Natural killer cell (primary cell): Measurements from ENCODE around the gene BRPF1. TPM values are rescaled to one million over a fixed set of nuclear protein-coding genes. Genes with fewer than 3 reads are reported as not detected.

Source experiments
- ATAC-seq, 3 donors: fragments of 150-1000 bp in 2 of 3; fragments of 200-7000 bp in 1 of 3; cut with Tn5 transposase; 1 replicate in 1 of 3; 2 replicates in 2 of 3; pipeline ENCODE4 v1.10.0; 2021; ENCODE audit warnings: mild to moderate bottlenecking in 2 of 3, moderate library complexity in 2 of 3
- DNase-seq, 2 donors: peaks; one replicate each; pipeline versions ENCODE4 v3.0.0 to v3.0.0-alpha.2; 2013 to 2021; ENCODE audit warnings: mixed read lengths in 1 of 2
- H3K27ac ChIP-seq: one replicate; pipeline ENCODE4 v1.5.1; 2013; ENCODE audit warnings: mild to moderate bottlenecking, low read length
- H3K27me3 ChIP-seq: one replicate; pipeline ENCODE4 v1.6.1; 2013; ENCODE audit warnings: low read length; ENCODE audit not compliant: control insufficient read depth, insufficient read depth
- H3K36me3 ChIP-seq: one replicate; pipeline ENCODE4 v1.6.1; 2013; ENCODE audit warnings: low read length; ENCODE audit not compliant: control insufficient read depth, insufficient read depth
- H3K4me1 ChIP-seq: one replicate; pipeline ENCODE4 v1.6.1; 2013; ENCODE audit warnings: low read length; ENCODE audit not compliant: control insufficient read depth, insufficient read depth
- H3K4me3 ChIP-seq: one replicate; pipeline ENCODE4 v1.5.1; 2013; ENCODE audit warnings: low read length
- H3K9me3 ChIP-seq: one replicate; pipeline ENCODE4 v1.6.1; 2013; ENCODE audit warnings: low read length; ENCODE audit not compliant: control insufficient read depth, insufficient read depth
- H3K27ac Mint-ChIP-seq, 2 donors: one replicate each; pipeline ENCODE4 v1.8.0; 2022; ENCODE audit warnings: mild to moderate bottlenecking in 2 of 2, mixed read lengths in 2 of 2, moderate library complexity in 1 of 2
- H3K27me3 Mint-ChIP-seq, 2 donors: one replicate each; pipeline ENCODE4 v1.8.0; 2022; ENCODE audit warnings: low read depth in 2 of 2, mixed read lengths in 2 of 2
- H3K36me3 Mint-ChIP-seq: one replicate; pipeline ENCODE4 v1.8.0; 2022; ENCODE audit warnings: mixed read lengths
- H3K4me1 Mint-ChIP-seq, 2 donors: one replicate each; pipeline ENCODE4 v1.8.0; 2022; ENCODE audit warnings: mixed read lengths in 2 of 2
- H3K4me3 Mint-ChIP-seq: one replicate; pipeline ENCODE4 v1.8.0; 2022; ENCODE audit warnings: mild to moderate bottlenecking, moderate library complexity, mixed read lengths
- H3K9me3 Mint-ChIP-seq, 2 donors: one replicate each; pipeline ENCODE4 v1.8.0; 2022; ENCODE audit warnings: mixed read lengths in 2 of 2
- WGBS: methylation state at CpG from one replicate; pipeline ENCODE4 v1.1.7; 2013; ENCODE audit warnings: missing lambda C conversion rate; ENCODE audit not compliant: insufficient coverage; 5-methylcytosine and 5-hydroxymethylcytosine counted together
- intact Hi-C: fragments of 100-400 bp; cut with micrococcal nuclease; formaldehyde crosslinking; loops from one replicate; pipeline ENCODE4 v1.14.2; 2022
- total RNA-seq, 4 donors: library from RNA; stranded (reverse); fragments of 120-200 nt in 1 of 4; gene quantifications; one replicate each; pipeline versions ENCODE4 v1.2.3 to v1.2.4, GENCODE V29; 2013 to 2022
- TF ChIP-seq, protein P1 (sequence below): fragments of 200-600 bp; IDR thresholded peaks from one replicate; pipeline ENCODE4 v1.8.0; 2022; ENCODE audit warnings: antibody characterized with exemption

BRPF1 gene
- total RNA-seq, 3 donors from 2014 or later (not counting 1 experiment from before 2014, with no cell fraction given), result 45.1 to 72.1 (median 66.5) TPM

DNA sequence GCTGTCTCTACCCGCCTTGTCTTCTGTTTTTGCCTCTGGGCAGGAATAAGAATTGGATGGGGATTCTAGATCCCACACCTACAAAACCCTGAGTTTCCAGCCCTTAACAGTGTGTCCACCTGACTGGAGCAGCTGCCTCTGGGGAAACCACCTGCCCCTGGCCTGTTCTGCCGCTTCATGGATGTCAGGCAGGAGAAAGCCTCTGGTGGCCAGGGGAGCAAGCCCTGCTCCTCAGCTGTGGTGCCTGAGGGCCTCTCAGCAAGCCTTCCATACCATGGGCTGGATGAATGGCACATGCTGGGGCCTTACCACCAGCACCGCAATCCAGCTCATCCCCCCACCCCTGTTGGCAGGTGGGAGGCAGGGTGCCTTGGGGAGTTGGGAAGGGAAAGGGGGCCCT, 33.2 kb upstream of the BRPF1 start:
- Mint-ChIP-seq H3K27ac (no peak overlapping the region), H3K36me3 (peaks cover 8% of the 10 kb centered on the region), H3K4me1 (peaks cover 0 to 3% of the 10 kb centered on the region in 2 donors), H3K4me3 (no peak overlapping the region), H3K27me3 (peaks cover 0 to 3% of the 10 kb centered on the region in 2 donors), H3K9me3 (no peaks in the 10 kb centered on the region)
- no peak overlapping the region for H3K4me3 ChIP-seq
- no peak overlapping the region for H3K27ac ChIP-seq
- intact Hi-C loops, result no loop called here
- H3K36me3 ChIP-seq, result peaks cover 61% of the 10 kb centered on the region
- H3K9me3 ChIP-seq, result no peaks in the 10 kb centered on the region
- H3K4me1 ChIP-seq, result no peaks in the 10 kb centered on the region
- no peaks in the 10 kb centered on the region for H3K27me3 ChIP-seq
- no peak for ATAC-seq
- TF ChIP-seq, protein P1, sequence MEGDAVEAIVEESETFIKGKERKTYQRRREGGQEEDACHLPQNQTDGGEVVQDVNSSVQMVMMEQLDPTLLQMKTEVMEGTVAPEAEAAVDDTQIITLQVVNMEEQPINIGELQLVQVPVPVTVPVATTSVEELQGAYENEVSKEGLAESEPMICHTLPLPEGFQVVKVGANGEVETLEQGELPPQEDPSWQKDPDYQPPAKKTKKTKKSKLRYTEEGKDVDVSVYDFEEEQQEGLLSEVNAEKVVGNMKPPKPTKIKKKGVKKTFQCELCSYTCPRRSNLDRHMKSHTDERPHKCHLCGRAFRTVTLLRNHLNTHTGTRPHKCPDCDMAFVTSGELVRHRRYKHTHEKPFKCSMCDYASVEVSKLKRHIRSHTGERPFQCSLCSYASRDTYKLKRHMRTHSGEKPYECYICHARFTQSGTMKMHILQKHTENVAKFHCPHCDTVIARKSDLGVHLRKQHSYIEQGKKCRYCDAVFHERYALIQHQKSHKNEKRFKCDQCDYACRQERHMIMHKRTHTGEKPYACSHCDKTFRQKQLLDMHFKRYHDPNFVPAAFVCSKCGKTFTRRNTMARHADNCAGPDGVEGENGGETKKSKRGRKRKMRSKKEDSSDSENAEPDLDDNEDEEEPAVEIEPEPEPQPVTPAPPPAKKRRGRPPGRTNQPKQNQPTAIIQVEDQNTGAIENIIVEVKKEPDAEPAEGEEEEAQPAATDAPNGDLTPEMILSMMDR, result no peak
- WGBS, result 100% methylated on average over 2 of the region's 3 CpGs
- no peak for DNase-seq

DNA sequence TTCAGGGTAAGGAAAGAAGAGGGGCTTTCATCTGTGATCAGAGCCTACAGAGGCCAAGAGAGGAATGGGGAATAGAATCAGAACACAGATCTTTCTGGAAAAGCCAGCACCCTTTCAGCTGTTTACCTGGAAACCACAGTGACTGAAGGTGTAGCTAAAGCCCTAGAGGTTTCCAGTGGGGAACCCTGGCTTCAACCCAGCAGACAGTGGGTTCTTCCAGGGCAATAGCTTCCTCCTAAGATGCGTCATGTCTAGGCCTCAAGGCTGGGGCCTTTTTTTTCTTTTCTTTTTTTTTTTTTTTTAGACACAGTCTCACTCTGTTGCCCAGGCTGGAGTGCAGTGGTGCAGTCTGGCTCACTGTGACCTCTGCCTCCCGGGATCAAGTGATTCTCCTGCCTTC, 31.0 kb upstream of the BRPF1 start:
- 83% methylated on average over 2 of the region's 2 CpGs for WGBS
- Histone ChIP-seq H3K36me3 (peaks cover 40% of the 10 kb centered on the region), H3K9me3 (no peaks in the 10 kb centered on the region), H3K4me3 (no peak overlapping the region), H3K27ac (no peak overlapping the region), H3K27me3 (peaks cover 13% of the 10 kb centered on the region), H3K4me1 (peaks cover 14% of the 10 kb centered on the region)
- H3K27me3 Mint-ChIP-seq, result peaks cover 0 to 11% of the 10 kb centered on the region in 2 donors
- no peaks in the 10 kb centered on the region for H3K9me3 Mint-ChIP-seq
- no peaks in the 10 kb centered on the region for H3K36me3 Mint-ChIP-seq
- no peak overlapping the region for H3K27ac Mint-ChIP-seq
- H3K4me1 Mint-ChIP-seq, result peaks cover 0 to 17% of the 10 kb centered on the region in 2 donors
- ATAC-seq (no peak), DNase-seq (no peak)
- TF ChIP-seq, protein P1, result no peak
- H3K4me3 Mint-ChIP-seq, result no peak overlapping the region
- intact Hi-C loops, result no loop called here

DNA sequence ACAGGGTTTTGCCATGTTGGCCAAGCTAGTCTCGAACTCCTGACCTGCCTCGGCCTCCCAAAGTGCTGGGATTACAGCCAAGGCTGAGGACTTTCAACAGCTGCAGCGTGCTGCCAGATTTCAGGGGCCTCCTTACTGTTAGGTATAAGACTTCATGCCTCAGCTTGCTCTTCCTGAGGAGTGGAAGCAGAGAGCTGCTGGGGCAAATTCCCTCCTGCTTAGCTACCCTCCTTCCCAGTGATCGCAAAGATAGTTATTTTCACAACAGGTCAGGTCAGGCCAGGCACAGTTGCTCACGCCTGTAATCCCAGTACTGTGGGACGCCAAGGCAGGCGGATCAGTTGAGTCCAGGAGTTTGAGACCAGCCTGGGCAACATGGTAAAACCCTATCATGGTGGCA, 30.5 kb upstream of the BRPF1 start:
- H3K27ac Mint-ChIP-seq, result no peak overlapping the region
- TF ChIP-seq, protein P1, result no peak
- H3K27me3 Mint-ChIP-seq, result peaks cover 3 to 11% of the 10 kb centered on the region in 2 donors
- intact Hi-C loops, result no loop called here
- WGBS, result 98% methylated on average over 7 of the region's 7 CpGs
- H3K36me3 Mint-ChIP-seq, result no peaks in the 10 kb centered on the region
- ATAC-seq (no peak), DNase-seq (no peak)
- no peaks in the 10 kb centered on the region for H3K9me3 Mint-ChIP-seq
- H3K9me3 ChIP-seq, result no peaks in the 10 kb centered on the region
- no peak overlapping the region for H3K27ac ChIP-seq
- peaks cover 14% of the 10 kb centered on the region for H3K4me1 ChIP-seq
- no peak overlapping the region for H3K4me3 Mint-ChIP-seq
- peaks cover 36% of the 10 kb centered on the region for H3K36me3 ChIP-seq
- peaks cover 0 to 17% of the 10 kb centered on the region in 2 donors for H3K4me1 Mint-ChIP-seq
- no peak overlapping the region for H3K4me3 ChIP-seq
- H3K27me3 ChIP-seq, result peaks cover 13% of the 10 kb centered on the region

DNA sequence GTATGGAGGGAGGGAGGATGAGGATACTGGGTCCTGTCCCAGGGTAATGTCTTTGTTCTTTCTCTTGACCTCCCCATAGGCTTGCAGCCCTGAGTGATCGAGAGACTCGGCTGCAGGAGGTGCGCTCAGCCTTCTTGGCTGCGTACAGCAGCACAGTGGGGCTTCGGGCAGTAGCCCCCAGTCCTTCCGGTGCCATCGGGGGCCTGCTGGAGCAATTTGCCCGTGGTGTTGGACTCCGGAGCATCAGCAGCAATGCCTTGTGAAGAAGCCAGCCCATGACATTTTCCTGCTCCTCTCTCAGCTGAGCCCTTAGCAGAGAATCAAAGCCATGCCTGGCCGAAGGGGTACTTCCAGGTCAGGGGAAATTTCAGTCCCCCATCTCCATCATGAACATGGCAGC, 29.8 kb upstream of the BRPF1 start:
- Mint-ChIP-seq H3K27me3 (peaks cover 10 to 18% of the 10 kb centered on the region in 2 donors), H3K36me3 (no peaks in the 10 kb centered on the region), H3K9me3 (no peaks in the 10 kb centered on the region), H3K4me1 (peaks cover 0 to 17% of the 10 kb centered on the region in 2 donors), H3K4me3 (no peak overlapping the region), H3K27ac (no peak overlapping the region)
- H3K27ac ChIP-seq, result no peak overlapping the region
- H3K9me3 ChIP-seq, result no peaks in the 10 kb centered on the region
- no peak for ATAC-seq
- TF ChIP-seq, protein P1, result no peak
- intact Hi-C loops, result no loop called here
- 97% methylated on average over 10 of the region's 10 CpGs for WGBS
- no peak for DNase-seq
- no peak overlapping the region for H3K4me3 ChIP-seq
- H3K36me3 ChIP-seq, result peaks cover 32% of the 10 kb centered on the region
- peaks cover 13% of the 10 kb centered on the region for H3K27me3 ChIP-seq
- peaks cover 14% of the 10 kb centered on the region for H3K4me1 ChIP-seq
